ENCODE measurements around the gene CEP131.
A peak's percentile ranks its signal among the peaks of the same experiment; 100 is the strongest.
"Not testable (repeated sequence)": the region's sequence is repeated elsewhere in the genome, so short reads cannot be mapped to it uniquely, and the experiment has no call there.

Gene CEP131

DNA sequence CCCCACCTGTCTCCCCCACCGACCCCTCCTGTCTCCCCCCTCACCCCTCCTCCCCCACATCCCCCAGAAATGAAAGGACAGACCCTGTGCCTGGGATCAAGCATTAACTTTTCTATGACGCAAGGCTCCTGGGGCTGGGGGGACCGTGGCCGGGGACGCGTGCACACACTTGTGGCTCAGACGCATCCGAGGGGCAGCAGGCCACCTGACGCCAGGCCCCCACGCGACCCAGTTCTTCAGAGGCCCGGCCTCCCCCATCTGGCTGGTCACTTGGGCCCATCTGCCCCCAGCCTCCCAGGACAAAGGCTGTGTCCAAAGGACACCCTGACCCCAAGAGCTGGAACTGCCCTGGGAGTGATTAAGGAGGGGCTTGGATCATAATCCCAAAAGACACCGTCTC, 71.5 kb downstream of the CEP131 start:
- no peak for DNase-seq (ENCODE audit: low spot score)

- DNase-seq (ENCODE audit: low spot score), result no peak
Observed at GRCh38 chr17:81150377-81151077, 72.2 kb downstream of the CEP131 start.

- DNase-seq (ENCODE audit: low spot score), result no peak
Observed at GRCh38 chr17:81148986-81149533, 73.7 kb downstream of the CEP131 start.

DNA sequence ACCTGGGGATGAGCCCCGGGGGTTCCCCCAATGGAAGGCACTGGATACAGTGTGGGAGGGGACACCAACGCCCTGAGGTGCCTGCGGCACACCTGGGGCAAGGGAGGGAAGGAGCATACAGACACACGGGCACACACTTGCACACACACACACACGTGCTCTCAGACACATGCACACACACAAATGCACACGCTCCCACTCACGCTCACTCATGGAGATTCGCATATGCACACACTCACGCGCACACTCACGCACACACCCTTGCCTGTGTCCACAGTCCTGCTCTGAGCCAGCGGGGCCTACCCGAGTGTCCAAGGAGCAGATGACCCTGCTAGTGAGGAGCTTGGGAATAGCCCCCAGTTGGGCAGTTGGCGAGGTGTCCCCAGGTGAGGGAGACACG, 74.2 kb downstream of the CEP131 start:
- no peak for DNase-seq (ENCODE audit: low spot score)

DNA sequence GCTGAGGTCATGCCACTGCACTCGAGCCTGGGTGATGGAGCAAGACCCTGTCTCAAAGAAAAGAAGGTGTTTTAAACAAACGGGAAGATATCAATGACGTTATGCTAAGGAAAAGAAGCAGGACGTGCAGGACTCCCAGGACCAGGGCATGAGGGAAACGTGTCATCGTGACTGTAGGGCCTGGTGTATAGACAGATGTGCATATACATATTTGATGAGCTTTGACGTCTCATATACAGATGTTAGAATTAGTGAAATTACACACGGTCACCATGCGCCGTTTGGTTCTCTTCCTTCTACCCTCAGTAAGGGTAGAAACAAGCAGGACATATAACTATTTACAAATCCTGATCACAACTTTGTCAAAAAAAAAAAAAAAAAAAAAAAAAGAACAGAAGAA, 75.1 kb downstream of the CEP131 start:
- DNase-seq (ENCODE audit: low spot score), result no peak

- not testable (repeated sequence) for DNase-seq (ENCODE audit: low spot score)
Observed at GRCh38 chr17:81146208-81146607, 76.6 kb downstream of the CEP131 start.

GRCh38 chr17:81144423-81144781, 78.4 kb downstream of the CEP131 start:
- no peak for DNase-seq (ENCODE audit: low spot score)

DNA sequence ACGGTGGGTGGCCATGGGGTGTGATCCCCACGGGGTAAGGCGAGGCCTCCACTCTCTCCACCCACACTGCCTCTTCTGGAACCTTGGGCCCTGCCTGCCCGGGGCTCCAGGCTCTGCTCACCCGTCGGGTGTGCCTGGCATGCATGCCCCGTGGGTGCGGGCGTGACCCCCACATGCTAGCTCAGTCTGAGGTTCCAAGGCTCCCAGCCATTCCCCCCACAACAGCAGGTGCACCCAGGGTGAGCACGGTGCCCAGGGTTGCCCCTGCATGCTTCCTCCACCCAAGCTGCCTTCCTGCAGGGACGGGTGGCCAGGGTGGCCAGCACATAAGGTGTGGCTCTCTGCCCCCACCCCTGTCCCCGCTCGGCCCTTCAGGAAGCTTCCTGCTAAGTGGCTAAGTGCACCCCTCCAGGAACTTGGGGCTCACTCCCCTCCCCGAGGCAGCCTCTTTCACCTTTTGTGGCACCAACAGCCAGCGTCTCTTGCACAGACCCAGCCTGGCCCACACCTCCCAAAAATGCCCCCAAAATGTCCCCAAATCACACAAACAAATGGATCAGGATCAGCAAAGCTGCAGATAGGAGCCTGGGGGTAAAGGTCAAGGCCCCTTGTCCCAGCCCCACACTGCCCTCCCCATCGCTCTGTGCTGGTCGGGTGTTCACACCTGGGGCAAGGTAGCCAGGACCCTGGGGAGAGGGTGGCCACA, 78.9 kb downstream of the CEP131 start:
- no peak for DNase-seq (ENCODE audit: low spot score)

DNA sequence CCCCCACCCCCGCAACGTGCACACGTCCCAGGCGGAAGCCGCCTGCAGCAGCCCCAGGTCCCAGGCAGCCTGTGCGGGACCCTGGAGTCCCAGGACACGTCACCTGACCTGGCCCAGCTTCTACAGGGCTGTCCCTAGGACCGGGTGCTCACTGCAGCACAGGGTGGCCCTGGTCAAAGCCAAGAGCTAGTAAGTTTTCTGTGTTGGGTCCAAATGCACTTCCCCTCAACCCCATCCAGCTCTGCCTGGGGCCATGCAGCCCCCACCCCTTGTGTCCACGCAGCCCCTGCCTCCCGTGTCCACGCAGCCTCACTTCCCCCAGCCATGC, 79.6 kb downstream of the CEP131 start:
- DNase-seq (ENCODE audit: low spot score), result no peak

DNA sequence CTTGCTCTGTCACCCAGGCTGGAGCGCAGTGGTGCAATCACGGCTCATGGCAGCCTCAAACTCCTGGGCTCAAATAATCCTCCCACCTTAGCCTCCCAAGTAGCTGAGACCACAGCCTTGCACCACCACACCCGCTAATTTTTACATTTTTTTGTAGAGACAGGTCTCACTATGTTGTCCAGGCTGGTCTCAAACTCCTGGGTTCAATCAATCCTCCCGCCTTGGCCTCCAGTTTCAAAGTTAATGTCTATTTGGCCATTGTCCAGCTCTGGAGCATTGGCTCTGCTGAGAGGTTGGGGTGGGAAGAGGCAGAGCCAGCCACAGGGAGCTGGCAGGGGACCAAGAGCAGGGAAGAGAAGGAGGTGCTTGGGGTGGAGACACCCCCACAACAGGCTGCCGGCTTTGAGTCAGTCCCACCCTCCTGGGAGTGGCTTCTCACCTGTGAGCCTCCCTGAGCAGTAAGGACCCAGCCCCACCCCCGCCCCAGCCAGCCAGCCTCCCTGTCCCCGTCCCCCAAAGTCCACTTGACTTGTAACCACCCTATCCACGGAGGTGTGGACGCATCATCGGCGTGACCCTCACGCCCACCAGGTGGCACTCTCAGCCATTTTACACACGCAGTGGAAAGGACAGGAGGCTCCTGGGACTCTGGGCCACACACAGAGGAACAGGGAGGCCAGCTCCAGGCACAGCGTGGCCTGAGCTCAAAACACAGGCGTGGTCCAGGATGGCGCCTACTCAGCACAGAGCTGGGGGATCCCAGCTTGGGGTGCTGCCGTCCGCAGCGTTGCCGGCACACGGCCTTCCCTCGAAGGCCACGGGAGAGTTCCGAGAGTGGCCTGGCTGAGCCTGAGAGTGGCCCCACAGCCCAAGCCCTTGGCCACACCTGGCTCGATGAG, 80.2 kb downstream of the CEP131 start:
- DNase-seq (ENCODE audit: low spot score), result peak; percentile 54

DNA sequence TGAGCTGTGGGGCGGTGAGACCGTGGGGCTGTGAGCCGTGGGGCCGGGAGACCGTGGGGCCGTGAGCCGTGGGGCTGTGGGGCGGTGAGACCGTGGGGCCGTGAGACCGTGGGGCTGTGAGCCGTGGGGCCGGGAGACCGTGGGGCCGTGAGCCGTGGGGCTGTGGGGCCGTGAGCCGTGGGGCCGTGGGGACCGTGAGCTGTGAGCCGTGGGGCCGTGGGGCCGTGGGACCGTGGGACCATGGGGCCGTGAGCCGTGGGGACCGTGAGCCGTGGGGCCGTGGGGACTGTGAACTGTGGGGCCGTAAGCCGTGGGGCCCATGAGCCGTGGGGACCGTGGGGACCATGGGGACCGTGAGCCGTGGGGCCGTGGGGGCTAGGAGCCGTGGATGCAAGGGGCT, 82.1 kb downstream of the CEP131 start:
- no peak for DNase-seq (ENCODE audit: low spot score)

DNA sequence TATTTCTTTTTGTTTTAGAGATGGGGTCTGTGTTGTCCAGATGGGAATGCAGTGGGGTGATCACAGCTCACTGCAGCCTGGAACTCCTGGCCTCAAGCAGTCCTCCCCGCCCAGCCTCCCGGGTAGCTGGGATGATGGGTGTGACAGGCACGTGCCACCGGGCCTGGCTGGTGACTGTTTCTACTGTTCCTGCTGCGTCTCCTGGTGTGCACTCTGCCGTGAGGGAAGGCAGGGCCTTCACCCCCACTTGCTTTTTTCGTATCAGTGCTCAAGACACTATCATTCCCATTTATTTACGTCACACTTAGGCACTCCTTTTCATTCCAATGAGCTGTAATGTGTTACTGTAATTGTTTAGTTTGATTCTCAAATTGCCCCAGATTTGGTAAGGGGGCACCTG, 82.7 kb downstream of the CEP131 start:
- DNase-seq (ENCODE audit: low spot score), result no peak

Data from CD4-positive, alpha-beta T cell treated with Interleukin-15 for 4 hours (primary cell).